Gastrocnemius medialis (tissue), 4 donors: ENCODE data around the gene GREB1. TPM values are rescaled to one million over a fixed set of nuclear protein-coding genes. Genes with fewer than 3 reads are reported as not detected.
A peak's percentile ranks its signal among the peaks of the same experiment; 100 is the strongest.

Experiments
- ATAC-seq, 2 donors: fragments of 150-250 bp; one replicate each; pipeline ENCODE4 v1.9.1; 2016
- DNase-seq, 2 donors: peaks; one replicate each; pipeline ENCODE4 v3.0.0-alpha.2; 2019
- H3K27ac ChIP-seq, 4 donors: fragments of 200-600 bp; sonication (generic); 1 replicate in 1 of 4; 2 replicates in 3 of 4; pipeline ENCODE4 v1.5.1; 2016 to 2018; ENCODE audit warnings: mild to moderate bottlenecking in 2 of 4, moderate library complexity in 1 of 4
- H3K27me3 ChIP-seq, 3 donors: fragments of 200-600 bp; sonication (generic) in 2 of 3; 1 replicate in 1 of 3; 2 replicates in 2 of 3; pipeline versions ENCODE4 v1.5.1 to v1.6.0; 2016 to 2019; ENCODE audit warnings: mild to moderate bottlenecking in 1 of 3, moderate library complexity in 1 of 3
- H3K36me3 ChIP-seq, 2 donors: fragments of 200-600 bp; sonication (generic) in 1 of 2; one replicate each; pipeline ENCODE4 v1.5.1; 2017 to 2018
- H3K4me1 ChIP-seq, 2 donors: fragments of 200-600 bp; sonication (generic) in 1 of 2; one replicate each; pipeline ENCODE4 v1.5.1; 2016 to 2017; ENCODE audit warnings: mild to moderate bottlenecking in 2 of 2
- H3K4me3 ChIP-seq, 4 donors: fragments of 200-600 bp; sonication (generic) in 3 of 4; 1 replicate in 1 of 4; 2 replicates in 3 of 4; pipeline ENCODE4 v1.5.1; 2016 to 2019; ENCODE audit warnings: mild to moderate bottlenecking in 2 of 4
- H3K9me3 ChIP-seq, 3 donors: fragments of 200-600 bp; sonication (generic) in 2 of 3; 1 replicate in 1 of 3; 2 replicates in 2 of 3; pipeline ENCODE4 v1.5.1; 2016 to 2019
- POLR2A ChIP-seq, 2 donors: fragments of 450-650 bp; IDR thresholded peaks; one replicate each; pipeline ENCODE4 v1.6.1; 2017; ENCODE audit warnings: antibody characterized with exemption in 2 of 2, mild to moderate bottlenecking in 2 of 2, moderate library complexity in 2 of 2
- in situ Hi-C, 4 donors: fragments of 200-750 bp; cut with MboI; loops; one replicate each; pipeline versions ENCODE4 v1.15.0 to v1.8.0; 2017; ENCODE audit warnings: low sequenced_read_pairs in 4 of 4
- intact Hi-C: fragments of 100-400 bp; cut with DNase I; formaldehyde crosslinking; loops from one replicate; pipeline ENCODE4 v1.15.1; 2023; ENCODE audit warnings: low total_unique reads
- total RNA-seq, 4 donors: library from RNA; depleted of rRNA; stranded (reverse); fragments of >200 nt; gene quantifications; one replicate each; pipeline versions ENCODE4 v1.1.0 to v1.2.3, GENCODE V29; 2016
- TF ChIP-seq, protein P1 (sequence below), 5 experiments: fragments of 450-650 bp in 3 of 5; fragments of 200-600 bp in 2 of 5; sonication (generic) in 2 of 5; IDR thresholded peaks in 4 of 5; conservative IDR thresholded peaks in 1 of 5; 1 replicate in 4 of 5; 2 replicates in 1 of 5; pipeline ENCODE4 v1.5.1; 2016 to 2019; ENCODE audit warnings: antibody characterized with exemption in 5 of 5, mild to moderate bottlenecking in 3 of 5, moderate library complexity in 3 of 5

Gene GREB1
- total RNA-seq, 4 donors from 2014 or later = 1.7 to 9.3 (median 2.6) TPM

DNA sequence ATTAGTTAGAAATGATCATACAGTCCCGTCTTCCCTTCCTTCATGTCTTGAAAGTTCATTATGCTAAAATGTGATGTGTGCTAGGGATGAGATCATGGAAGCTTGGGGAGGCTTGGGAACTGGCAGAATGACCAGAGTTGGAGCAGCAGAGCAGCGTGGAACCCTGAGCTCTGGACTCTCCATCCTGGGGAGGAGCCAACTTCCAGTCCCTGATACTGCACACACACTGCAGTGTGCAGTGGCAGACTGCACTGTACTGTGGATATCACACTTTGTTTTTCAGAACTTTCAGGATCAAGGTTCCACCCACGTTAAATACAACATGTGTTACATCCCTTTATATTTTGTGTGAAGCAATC, 27.3 kb upstream of the GREB1 start:
- no peak for DNase-seq
- Histone ChIP-seq H3K4me1 (peaks cover 0 to 13% of the 10 kb centered on the region in 2 donors), H3K36me3 (no peaks in the 10 kb centered on the region), H3K9me3 (no peaks in the 10 kb centered on the region), H3K27ac (peak overlapping the region in 2 of 4 donors; percentile 41 to 53), H3K27me3 (no peaks in the 10 kb centered on the region), H3K4me3 (no peak overlapping the region)
- intact Hi-C loops (no loop called here), in situ Hi-C loops (no loop called here)
- no peak for ATAC-seq
- no peak for TF ChIP-seq POLR2A (IDR thresholded peaks at IDR 0.05)
- TF ChIP-seq, protein P1, sequence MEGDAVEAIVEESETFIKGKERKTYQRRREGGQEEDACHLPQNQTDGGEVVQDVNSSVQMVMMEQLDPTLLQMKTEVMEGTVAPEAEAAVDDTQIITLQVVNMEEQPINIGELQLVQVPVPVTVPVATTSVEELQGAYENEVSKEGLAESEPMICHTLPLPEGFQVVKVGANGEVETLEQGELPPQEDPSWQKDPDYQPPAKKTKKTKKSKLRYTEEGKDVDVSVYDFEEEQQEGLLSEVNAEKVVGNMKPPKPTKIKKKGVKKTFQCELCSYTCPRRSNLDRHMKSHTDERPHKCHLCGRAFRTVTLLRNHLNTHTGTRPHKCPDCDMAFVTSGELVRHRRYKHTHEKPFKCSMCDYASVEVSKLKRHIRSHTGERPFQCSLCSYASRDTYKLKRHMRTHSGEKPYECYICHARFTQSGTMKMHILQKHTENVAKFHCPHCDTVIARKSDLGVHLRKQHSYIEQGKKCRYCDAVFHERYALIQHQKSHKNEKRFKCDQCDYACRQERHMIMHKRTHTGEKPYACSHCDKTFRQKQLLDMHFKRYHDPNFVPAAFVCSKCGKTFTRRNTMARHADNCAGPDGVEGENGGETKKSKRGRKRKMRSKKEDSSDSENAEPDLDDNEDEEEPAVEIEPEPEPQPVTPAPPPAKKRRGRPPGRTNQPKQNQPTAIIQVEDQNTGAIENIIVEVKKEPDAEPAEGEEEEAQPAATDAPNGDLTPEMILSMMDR (IDR thresholded peaks at IDR 0.05 in 4 of 5, conservative IDR thresholded peaks at IDR 0.05 in 1 of 5) = no peak

- TF ChIP-seq, protein P1 (IDR thresholded peaks at IDR 0.05 in 4 of 5, conservative IDR thresholded peaks at IDR 0.05 in 1 of 5) = no peak
- TF ChIP-seq POLR2A (IDR thresholded peaks at IDR 0.05) = no peak
- ATAC-seq (no peak), DNase-seq (no peak)
- in situ Hi-C loops (no loop called here), intact Hi-C loops (no loop called here)
- Histone ChIP-seq H3K27me3 (no peaks in the 10 kb centered on the region), H3K4me1 (peaks cover 0 to 13% of the 10 kb centered on the region in 2 donors), H3K9me3 (no peaks in the 10 kb centered on the region), H3K36me3 (no peaks in the 10 kb centered on the region), H3K4me3 (no peak overlapping the region), H3K27ac (no peak overlapping the region)
Observed at GRCh38 chr2:11507517-11507916, 26.3 kb upstream of the GREB1 start.

GRCh38 chr2:11508279-11508678, 25.6 kb upstream of the GREB1 start:
- Histone ChIP-seq H3K9me3 (no peaks in the 10 kb centered on the region), H3K27ac (no peak overlapping the region), H3K4me1 (peaks cover 0 to 13% of the 10 kb centered on the region in 2 donors), H3K27me3 (no peaks in the 10 kb centered on the region), H3K4me3 (no peak overlapping the region), H3K36me3 (no peaks in the 10 kb centered on the region)
- DNase-seq = no peak
- intact Hi-C loops (no loop called here), in situ Hi-C loops (no loop called here)
- TF ChIP-seq POLR2A (IDR thresholded peaks at IDR 0.05) = no peak
- TF ChIP-seq, protein P1 (IDR thresholded peaks at IDR 0.05 in 4 of 5, conservative IDR thresholded peaks at IDR 0.05 in 1 of 5) = no peak
- ATAC-seq = no peak

GRCh38 chr2:11509657-11510360, 24.0 kb upstream of the GREB1 start:
- no peaks in the 10 kb centered on the region for H3K36me3 ChIP-seq
- no peaks in the 10 kb centered on the region for H3K9me3 ChIP-seq
- H3K27me3 ChIP-seq = no peaks in the 10 kb centered on the region
- in situ Hi-C loops = no loop called here
- no peak for DNase-seq
- intact Hi-C loops = no loop called here
- ATAC-seq = no peak
- H3K4me1 ChIP-seq = peaks cover 0 to 13% of the 10 kb centered on the region in 2 donors
- no peak overlapping the region for H3K4me3 ChIP-seq
- H3K27ac ChIP-seq = no peak overlapping the region
- no peak for TF ChIP-seq POLR2A (IDR thresholded peaks at IDR 0.05)
- TF ChIP-seq, protein P1 (IDR thresholded peaks at IDR 0.05 in 4 of 5, conservative IDR thresholded peaks at IDR 0.05 in 1 of 5) = no peak

DNA sequence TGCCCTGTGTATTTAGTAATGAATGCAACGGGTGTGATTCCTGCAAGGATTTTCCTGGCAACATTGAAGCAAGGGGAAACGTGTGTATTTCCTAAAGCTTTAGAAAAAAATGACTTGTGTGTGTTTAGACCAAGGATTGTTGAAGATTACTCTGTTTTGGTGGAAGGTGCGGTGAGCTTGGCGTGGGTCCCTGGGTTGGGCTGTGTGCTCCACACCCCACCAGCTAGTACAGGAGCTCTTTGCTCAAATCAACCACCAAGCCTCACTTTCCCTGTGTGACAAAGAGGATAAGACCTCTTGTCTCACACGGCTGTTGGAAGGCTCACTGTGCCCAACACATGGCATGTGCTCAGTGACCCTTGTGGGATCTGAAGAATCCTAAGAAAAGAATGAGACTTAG, 21.4 kb upstream of the GREB1 start:
- no peaks in the 10 kb centered on the region for H3K36me3 ChIP-seq
- no peaks in the 10 kb centered on the region for H3K27me3 ChIP-seq
- ATAC-seq (no peak), DNase-seq (no peak)
- H3K9me3 ChIP-seq = no peaks in the 10 kb centered on the region
- intact Hi-C loops (no loop called here), in situ Hi-C loops (no loop called here)
- no peak overlapping the region for H3K27ac ChIP-seq
- no peaks in the 10 kb centered on the region for H3K4me1 ChIP-seq
- no peak for TF ChIP-seq POLR2A (IDR thresholded peaks at IDR 0.05)
- H3K4me3 ChIP-seq = no peak overlapping the region
